ENCODE data around the gene LARGE1.

GRCh38 chr22:33451866-33452469 lies 468.3 kb downstream of the LARGE1 start:
- TF ChIP-seq CTCF (IDR thresholded peaks at IDR 0.05; ENCODE audit: low read depth, low read length) (no peak), POLR2A (IDR thresholded peaks at IDR 0.05; ENCODE audit: extremely low read depth, insufficient read length) (no peak), MAX (IDR thresholded peaks at IDR 0.05; ENCODE audit: low read depth, low read length) (no peak)

Data from NB4 (cell line).